ENCODE results near the gene PPP3R1.

DNA sequence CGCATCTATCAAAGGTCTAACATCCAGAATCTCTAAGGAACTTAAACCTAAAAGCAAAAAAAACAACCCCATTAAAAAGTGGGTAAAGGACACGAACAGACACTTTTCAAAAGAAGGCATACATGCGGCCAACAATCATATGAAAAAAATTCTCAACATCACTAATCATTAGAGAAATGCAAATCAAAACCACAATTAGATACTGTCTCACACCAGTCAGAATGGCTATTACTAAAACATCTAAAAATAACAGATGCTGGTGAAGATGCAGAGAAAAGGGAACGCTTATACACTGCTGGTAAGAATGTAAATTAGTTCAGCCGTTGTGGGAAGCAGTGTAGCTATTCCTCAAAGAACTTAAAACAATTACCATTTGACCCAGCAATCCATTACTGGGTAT is 38.0 kb downstream of the PPP3R1 start:
- TF ChIP-seq RAD21 (IDR thresholded peaks at IDR 0.05 in 1 of 2, conservative IDR thresholded peaks at IDR 0.05 in 1 of 2; ENCODE audit: low read depth in 2 of 2, low read length in 2 of 2) (no peak), POLR2AphosphoS5 (IDR thresholded peaks at IDR 0.05; ENCODE audit: low read depth, low read length) (no peak), RBBP5 (IDR thresholded peaks at IDR 0.05; ENCODE audit: borderline replicate concordance, low read depth, low read length) (no peak), YY1 (IDR thresholded peaks at IDR 0.05; ENCODE audit: low read depth, low read length) (no peak), EZH2 (IDR thresholded peaks at IDR 0.05; ENCODE audit: low read depth, low read length, severe bottlenecking) (no peak), TCF12 (IDR thresholded peaks at IDR 0.05; ENCODE audit: low read depth, low read length) (no peak), JUND (IDR thresholded peaks at IDR 0.05; ENCODE audit: low read length) (no peak), SIN3A (conservative IDR thresholded peaks at IDR 0.05 in 1 of 2, IDR thresholded peaks at IDR 0.05 in 1 of 2; ENCODE audit: low read depth in 1 of 2, low read length in 2 of 2) (no peak), POLR2A (IDR thresholded peaks at IDR 0.05; ENCODE audit: control extremely low read depth in 1 of 2, low read depth in 2 of 2, low read length in 2 of 2) (no peak), FOSL1 (IDR thresholded peaks at IDR 0.05; ENCODE audit: insufficient read depth, low read depth, low read length) (no peak), EGR1 (IDR thresholded peaks at IDR 0.05; ENCODE audit: borderline replicate concordance, low read depth, low read length) (no peak), GTF2F1 (IDR thresholded peaks at IDR 0.05; ENCODE audit: borderline replicate concordance, low read depth, low read length) (no peak)
- TF ChIP-seq, protein P1, sequence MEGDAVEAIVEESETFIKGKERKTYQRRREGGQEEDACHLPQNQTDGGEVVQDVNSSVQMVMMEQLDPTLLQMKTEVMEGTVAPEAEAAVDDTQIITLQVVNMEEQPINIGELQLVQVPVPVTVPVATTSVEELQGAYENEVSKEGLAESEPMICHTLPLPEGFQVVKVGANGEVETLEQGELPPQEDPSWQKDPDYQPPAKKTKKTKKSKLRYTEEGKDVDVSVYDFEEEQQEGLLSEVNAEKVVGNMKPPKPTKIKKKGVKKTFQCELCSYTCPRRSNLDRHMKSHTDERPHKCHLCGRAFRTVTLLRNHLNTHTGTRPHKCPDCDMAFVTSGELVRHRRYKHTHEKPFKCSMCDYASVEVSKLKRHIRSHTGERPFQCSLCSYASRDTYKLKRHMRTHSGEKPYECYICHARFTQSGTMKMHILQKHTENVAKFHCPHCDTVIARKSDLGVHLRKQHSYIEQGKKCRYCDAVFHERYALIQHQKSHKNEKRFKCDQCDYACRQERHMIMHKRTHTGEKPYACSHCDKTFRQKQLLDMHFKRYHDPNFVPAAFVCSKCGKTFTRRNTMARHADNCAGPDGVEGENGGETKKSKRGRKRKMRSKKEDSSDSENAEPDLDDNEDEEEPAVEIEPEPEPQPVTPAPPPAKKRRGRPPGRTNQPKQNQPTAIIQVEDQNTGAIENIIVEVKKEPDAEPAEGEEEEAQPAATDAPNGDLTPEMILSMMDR (IDR thresholded peaks at IDR 0.05; ENCODE audit: control extremely low read depth in 1 of 3, insufficient read depth in 1 of 3, low read depth in 1 of 3, low read length in 3 of 3), result no peak
- TF ChIP-seq, protein P2, sequence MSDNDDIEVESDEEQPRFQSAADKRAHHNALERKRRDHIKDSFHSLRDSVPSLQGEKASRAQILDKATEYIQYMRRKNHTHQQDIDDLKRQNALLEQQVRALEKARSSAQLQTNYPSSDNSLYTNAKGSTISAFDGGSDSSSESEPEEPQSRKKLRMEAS (IDR thresholded peaks at IDR 0.05), result no peak

All from H1 (cell line).